DND-41 (cell line): ENCODE measurements around the gene CACNB4.

ENCODE experiments used
- EZH2 ChIP-seq: IDR thresholded peaks from 3 replicates; pipeline ENCODE4 v1.6.1; 2012; ENCODE audit warnings: borderline replicate concordance, low read depth, mild to moderate bottlenecking, moderate library complexity, low read length, inconsistent platforms; ENCODE audit not compliant: severe bottlenecking
- TF ChIP-seq, protein P1 (sequence below): IDR thresholded peaks from 2 replicates; pipeline ENCODE4 v1.5.1; 2012; ENCODE audit warnings: borderline replicate concordance, low read length, moderate library complexity, mild to moderate bottlenecking; ENCODE audit not compliant: poor library complexity, severe bottlenecking; ENCODE audit errors: extremely low read depth

- TF ChIP-seq, protein P1, sequence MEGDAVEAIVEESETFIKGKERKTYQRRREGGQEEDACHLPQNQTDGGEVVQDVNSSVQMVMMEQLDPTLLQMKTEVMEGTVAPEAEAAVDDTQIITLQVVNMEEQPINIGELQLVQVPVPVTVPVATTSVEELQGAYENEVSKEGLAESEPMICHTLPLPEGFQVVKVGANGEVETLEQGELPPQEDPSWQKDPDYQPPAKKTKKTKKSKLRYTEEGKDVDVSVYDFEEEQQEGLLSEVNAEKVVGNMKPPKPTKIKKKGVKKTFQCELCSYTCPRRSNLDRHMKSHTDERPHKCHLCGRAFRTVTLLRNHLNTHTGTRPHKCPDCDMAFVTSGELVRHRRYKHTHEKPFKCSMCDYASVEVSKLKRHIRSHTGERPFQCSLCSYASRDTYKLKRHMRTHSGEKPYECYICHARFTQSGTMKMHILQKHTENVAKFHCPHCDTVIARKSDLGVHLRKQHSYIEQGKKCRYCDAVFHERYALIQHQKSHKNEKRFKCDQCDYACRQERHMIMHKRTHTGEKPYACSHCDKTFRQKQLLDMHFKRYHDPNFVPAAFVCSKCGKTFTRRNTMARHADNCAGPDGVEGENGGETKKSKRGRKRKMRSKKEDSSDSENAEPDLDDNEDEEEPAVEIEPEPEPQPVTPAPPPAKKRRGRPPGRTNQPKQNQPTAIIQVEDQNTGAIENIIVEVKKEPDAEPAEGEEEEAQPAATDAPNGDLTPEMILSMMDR = no peak
- no peak for TF ChIP-seq EZH2
Measured at GRCh38 chr2:151972241-151973012, 126.4 kb downstream of the CACNB4 start.
